Neuron (in vitro differentiated cells): ENCODE results near the gene RNF13.
A peak's percentile ranks its signal among the peaks of the same experiment; 100 is the strongest.
"Not testable (repeated sequence)": the region's sequence is repeated elsewhere in the genome, so short reads cannot be mapped to it uniquely, and the experiment has no call there.

Experiments
- H2AFZ ChIP-seq: one replicate; pipeline ENCODE4 v1.6.1; 2013; ENCODE audit warnings: low read depth, mild to moderate bottlenecking, inconsistent platforms, low read length, moderate library complexity
- H3K27me3 ChIP-seq: one replicate; pipeline ENCODE4 v1.6.1; 2013; ENCODE audit warnings: low read length; ENCODE audit not compliant: insufficient read depth
- H3K36me3 ChIP-seq: one replicate; pipeline ENCODE4 v1.6.1; 2013; ENCODE audit warnings: low read length; ENCODE audit not compliant: insufficient read depth
- H3K4me1 ChIP-seq: one replicate; pipeline ENCODE4 v1.6.1; 2013; ENCODE audit warnings: low read length; ENCODE audit not compliant: insufficient read depth
- H3K4me3 ChIP-seq: 2 replicates; pipeline ENCODE4 v1.5.1; 2013; ENCODE audit warnings: mild to moderate bottlenecking, low read length, moderate library complexity
- H3K9me3 ChIP-seq: one replicate; pipeline ENCODE4 v1.6.1; 2013; ENCODE audit warnings: low read length

Gene RNF13

DNA sequence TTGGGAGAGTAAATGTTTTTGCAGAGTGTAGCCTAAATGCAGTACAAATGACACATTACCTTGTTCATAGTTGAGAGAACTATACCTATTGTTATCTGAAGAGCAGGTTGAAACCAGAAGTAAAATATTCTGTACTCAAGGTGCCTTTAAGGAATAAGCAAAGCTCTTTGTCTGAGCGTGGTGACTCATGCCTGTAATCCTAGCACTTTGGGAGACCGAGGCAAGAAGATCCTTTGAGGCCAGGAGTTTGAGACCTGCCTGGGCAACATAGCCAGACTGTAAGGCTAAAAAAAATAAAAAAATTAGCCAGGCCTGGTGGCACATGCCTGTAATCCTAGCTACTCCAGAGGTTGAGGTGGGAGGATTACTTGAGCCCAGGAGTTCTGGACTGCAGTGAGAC is 2.2 kb upstream of the RNF13 start:
- Histone ChIP-seq H3K27me3 (no peaks in the 10 kb centered on the region), H2AFZ (no peak overlapping the region), H3K4me1 (peaks cover 13% of the 10 kb centered on the region), H3K36me3 (no peaks in the 10 kb centered on the region), H3K4me3 (no peak overlapping the region), H3K9me3 (no peaks in the 10 kb centered on the region)

DNA sequence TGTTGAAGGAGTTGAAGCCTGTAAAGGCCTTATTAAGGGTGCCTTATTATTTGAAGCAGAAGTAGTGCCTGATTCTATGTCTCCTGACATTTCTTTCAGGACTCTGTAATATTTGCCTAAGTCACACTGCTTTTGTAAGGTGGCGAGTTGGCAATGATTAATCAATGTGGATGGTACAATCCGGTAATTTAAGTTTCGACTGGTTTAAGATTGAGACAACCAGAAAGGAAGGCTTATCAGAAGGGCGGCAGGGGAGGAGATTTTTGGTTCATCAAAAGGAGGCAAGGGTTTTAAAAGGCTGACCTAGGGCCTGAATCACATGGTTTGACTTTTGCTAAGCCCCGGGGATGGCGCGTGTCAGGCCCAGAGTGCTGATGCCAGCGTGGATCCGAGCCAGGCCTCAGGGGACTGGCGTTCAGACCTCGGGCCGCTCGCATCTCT is 830 bp upstream of the RNF13 start:
- no peaks in the 10 kb centered on the region for H3K36me3 ChIP-seq
- no peaks in the 10 kb centered on the region for H3K27me3 ChIP-seq
- peak overlapping the region; percentile 86 for H2AFZ ChIP-seq
- peaks cover 13% of the 10 kb centered on the region for H3K4me1 ChIP-seq
- H3K4me3 ChIP-seq, result peak overlapping the region; percentile 67
- no peaks in the 10 kb centered on the region for H3K9me3 ChIP-seq

DNA sequence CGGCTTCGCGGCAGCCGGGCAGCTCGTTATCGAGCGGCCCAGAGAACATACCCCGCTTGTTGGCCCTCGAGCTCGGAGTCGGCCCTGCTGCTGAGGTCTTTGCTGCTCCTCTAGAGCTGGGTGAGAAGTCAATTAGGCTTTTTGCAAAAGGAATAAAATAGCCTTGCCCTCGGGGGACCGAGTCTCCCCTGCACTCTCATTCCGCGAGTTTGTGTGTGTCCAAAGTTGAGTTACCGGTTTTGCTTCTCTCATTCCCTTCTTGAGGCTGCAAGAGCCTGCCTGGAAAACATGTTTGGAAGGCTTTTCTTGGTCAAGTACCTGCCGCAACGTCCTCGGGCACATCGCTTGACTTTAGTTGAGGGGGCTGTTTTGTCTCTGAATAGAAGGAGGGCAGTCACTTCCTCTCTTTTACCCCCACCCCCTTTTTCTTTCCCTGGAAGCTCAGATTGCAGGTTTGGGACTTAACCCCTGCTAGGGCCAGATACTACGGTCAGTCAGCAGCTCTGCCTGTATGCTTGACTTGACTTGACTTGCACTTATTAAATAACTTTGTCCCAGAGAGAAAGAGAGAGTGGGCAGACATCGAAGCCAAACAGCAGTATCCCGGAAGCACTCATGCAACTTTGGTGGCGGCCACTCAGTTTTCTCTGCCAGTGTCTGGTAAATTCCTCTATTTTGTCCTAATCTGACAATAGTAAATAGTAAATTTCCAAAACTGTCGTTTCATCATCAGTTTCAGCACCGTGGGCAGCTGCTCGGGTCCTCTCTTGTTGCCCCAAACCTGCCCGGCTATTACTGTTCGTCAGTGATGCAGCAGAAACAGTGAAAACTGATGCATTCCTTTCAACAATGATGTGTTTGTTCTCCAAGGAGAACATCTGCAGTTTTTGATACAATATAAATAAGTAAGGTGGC is 609 bp downstream of the RNF13 start:
- Histone ChIP-seq H3K27me3 (no peaks in the 10 kb centered on the region), H2AFZ (peak overlapping the region; percentile 86), H3K4me1 (peaks cover 12% of the 10 kb centered on the region), H3K4me3 (peak overlapping the region; percentile 67), H3K36me3 (no peaks in the 10 kb centered on the region), H3K9me3 (no peaks in the 10 kb centered on the region)

DNA sequence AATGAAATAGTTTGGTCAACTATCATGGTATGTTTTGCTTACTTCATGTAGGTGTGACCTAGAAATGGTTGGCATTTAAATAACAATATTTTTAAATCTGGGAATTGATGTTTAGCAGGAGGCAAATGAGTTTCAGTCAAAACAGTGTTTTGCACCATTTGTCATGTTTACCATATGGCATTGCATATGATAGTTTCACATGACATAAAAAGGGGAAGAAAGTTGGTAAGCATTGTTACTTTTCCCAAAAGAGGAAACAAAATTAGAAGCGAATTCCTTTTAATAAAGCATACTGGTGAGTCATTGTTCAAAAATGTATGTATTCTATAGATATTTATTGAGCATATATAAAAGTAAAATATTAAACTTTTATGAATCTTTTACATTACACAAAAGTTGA is 2.3 kb downstream of the RNF13 start:
- Histone ChIP-seq H2AFZ (no peak overlapping the region), H3K4me1 (peaks cover 12% of the 10 kb centered on the region), H3K4me3 (peak overlapping the region; percentile 67)

DNA sequence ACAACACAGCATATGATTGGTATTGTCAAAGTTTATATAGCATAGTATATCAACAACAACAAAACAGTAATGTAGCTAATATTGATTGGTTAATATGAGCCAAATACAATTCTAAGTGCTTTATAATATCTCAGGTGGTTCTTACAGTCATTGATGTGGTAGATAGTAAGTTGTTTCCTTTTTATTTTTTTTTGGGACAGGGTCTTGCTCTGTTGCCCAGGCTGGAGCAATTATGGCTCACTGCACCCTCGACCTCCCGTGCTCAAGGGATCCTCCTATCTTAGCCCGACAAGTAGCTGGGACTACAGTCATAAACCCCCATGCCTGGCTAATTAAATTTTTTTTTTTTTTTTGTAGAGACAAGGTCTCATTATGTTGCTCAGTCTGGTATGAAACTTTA is 2.7 kb downstream of the RNF13 start:
- no peaks in the 10 kb centered on the region for H3K36me3 ChIP-seq

More for the DNA sequence above, 2.3 kb downstream of the RNF13 start:
- Histone ChIP-seq H3K36me3 (no peaks in the 10 kb centered on the region), H3K27me3 (no peaks in the 10 kb centered on the region), H3K9me3 (no peaks in the 10 kb centered on the region)

DNA sequence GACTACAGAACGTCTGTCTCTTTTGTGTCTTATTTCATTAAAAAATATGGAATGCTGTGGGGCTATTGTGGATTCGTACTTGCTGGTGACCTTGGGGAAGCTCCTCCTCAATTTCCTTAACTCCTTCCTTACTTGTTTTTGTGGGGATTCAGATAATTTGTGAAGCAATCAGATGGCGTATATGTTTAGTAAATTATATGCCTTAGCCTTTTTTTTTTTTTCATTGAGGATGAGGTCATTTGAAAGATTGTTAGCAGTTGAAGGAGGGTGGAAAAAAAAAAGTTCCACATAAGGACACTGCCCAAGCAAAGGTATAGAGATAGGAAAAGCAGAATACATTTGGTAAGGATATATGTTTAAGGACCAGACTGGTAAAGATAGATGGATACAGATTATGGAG is 3.3 kb downstream of the RNF13 start:
- no peaks in the 10 kb centered on the region for H3K27me3 ChIP-seq
- no peaks in the 10 kb centered on the region for H3K9me3 ChIP-seq
- H3K4me3 ChIP-seq, result no peak overlapping the region
- no peak overlapping the region for H2AFZ ChIP-seq
- peaks cover 12% of the 10 kb centered on the region for H3K4me1 ChIP-seq
- H3K36me3 ChIP-seq, result no peaks in the 10 kb centered on the region

More for the DNA sequence above, 2.7 kb downstream of the RNF13 start:
- Histone ChIP-seq H3K9me3 (no peaks in the 10 kb centered on the region), H3K4me3 (no peak overlapping the region), H3K4me1 (peaks cover 12% of the 10 kb centered on the region), H3K27me3 (no peaks in the 10 kb centered on the region), H2AFZ (no peak overlapping the region)

DNA sequence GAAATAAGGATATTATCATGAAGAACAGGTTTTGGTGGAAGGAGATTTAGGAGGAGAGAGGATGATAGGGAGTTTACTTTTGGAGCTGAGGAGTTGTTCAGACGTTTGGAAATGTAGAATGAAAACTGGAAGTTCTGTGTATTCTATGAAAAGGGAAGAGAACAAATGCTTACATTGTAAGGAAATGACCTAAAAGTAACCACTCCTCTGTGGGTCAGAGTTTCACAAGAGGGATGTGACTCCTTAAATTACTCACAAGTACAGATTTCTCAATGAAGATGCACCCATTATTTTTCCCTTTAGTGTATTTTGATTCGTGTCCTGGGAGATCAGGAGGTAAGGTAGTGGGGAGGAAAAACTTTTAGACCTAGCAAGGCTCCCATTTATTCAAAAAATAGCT is 4.0 kb downstream of the RNF13 start:
- Histone ChIP-seq H3K27me3 (no peaks in the 10 kb centered on the region), H3K36me3 (no peaks in the 10 kb centered on the region), H2AFZ (no peak overlapping the region), H3K4me1 (peaks cover 12% of the 10 kb centered on the region), H3K9me3 (no peaks in the 10 kb centered on the region), H3K4me3 (no peak overlapping the region)

DNA sequence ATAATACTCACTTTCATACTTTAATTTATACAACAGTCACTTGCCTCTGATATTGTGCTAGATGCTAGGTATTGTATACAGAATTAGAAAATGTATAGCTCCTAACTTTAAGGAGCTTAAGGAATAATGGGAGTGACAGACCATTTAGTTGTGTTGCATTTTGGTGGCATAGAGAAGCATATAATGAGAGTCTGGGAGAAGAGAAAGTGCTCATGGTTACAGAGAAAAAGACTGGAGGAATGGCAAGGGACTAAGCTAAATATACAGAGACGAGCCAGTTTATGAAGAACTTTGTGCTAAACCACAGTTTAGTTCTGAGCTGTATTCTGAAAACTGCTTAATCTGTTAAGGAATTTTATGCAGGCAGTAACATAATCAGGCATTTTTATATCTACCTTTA is 6.4 kb downstream of the RNF13 start:
- H3K9me3 ChIP-seq, result no peaks in the 10 kb centered on the region
- no peaks in the 10 kb centered on the region for H3K27me3 ChIP-seq
- no peak overlapping the region for H2AFZ ChIP-seq
- H3K4me3 ChIP-seq, result no peak overlapping the region
- H3K4me1 ChIP-seq, result peaks cover 10% of the 10 kb centered on the region
- no peaks in the 10 kb centered on the region for H3K36me3 ChIP-seq

DNA sequence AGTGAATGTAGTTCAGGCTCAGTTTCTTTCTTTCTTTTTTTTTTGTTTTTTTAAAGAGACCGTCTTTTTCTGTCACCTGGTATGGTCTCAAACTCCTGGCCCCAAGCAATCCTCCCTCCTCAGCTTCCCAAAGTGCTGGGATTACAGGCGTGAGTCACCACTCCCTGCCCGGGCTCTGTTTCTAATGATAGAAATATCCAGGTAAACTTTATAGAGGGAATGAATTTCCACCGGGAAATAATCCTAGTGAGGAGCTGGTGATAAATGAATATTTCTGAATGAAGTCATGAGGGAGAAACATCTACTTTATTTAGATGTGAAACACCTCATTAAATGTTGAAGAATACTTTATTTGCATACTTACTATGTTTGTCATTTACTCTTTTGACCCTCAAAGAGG is 7.2 kb downstream of the RNF13 start:
- H3K9me3 ChIP-seq, result no peaks in the 10 kb centered on the region
- H3K36me3 ChIP-seq, result no peaks in the 10 kb centered on the region
- no peak overlapping the region for H2AFZ ChIP-seq
- no peak overlapping the region for H3K4me3 ChIP-seq
- H3K27me3 ChIP-seq, result no peaks in the 10 kb centered on the region
- H3K4me1 ChIP-seq, result peaks cover 3% of the 10 kb centered on the region

DNA sequence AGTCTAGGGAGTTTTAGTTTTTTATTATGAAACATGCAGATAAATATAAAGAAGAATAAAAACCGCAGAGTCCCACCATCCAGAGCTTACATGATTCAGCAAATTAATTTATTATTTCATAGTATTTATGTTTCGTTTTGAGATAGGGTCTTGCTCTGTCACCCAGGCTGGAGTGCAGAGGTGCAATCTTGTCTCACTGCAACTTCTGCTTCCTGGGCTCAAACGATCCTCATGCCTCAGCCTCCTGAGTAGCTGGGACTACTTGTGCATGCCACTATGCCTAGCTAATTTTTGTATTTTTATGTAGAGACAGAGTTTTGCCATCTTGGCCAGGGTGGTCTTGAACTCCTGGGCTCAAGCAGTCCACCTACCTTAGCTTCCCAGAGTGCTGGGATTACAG is 13.6 kb downstream of the RNF13 start:
- H3K9me3 ChIP-seq, result peaks cover 5% of the 10 kb centered on the region
- no peak overlapping the region for H2AFZ ChIP-seq
- H3K4me3 ChIP-seq, result no peak overlapping the region
- H3K27me3 ChIP-seq, result no peaks in the 10 kb centered on the region
- no peaks in the 10 kb centered on the region for H3K36me3 ChIP-seq
- H3K4me1 ChIP-seq, result no peaks in the 10 kb centered on the region

DNA sequence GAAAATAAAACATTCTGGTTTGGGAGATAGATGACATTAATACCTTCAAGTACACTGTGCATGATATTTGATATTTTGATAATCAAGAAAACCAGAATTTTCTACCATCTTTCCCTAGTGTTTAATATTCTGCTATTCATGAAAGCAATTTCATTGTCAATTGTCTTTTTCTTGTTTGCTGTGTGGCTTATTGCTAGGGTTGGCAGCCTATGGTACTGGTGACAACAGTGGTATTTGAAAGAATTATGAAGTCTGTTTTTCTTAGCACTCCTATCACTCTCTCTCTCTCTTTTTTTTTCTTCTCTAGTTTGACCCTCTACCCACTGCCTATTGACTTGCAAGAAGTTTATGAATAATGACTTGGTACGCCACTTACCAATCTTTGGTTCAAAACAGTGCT is 15.4 kb downstream of the RNF13 start:
- no peaks in the 10 kb centered on the region for H3K4me1 ChIP-seq
- H3K36me3 ChIP-seq, result no peaks in the 10 kb centered on the region
- H3K9me3 ChIP-seq, result peaks cover 10% of the 10 kb centered on the region
- no peaks in the 10 kb centered on the region for H3K27me3 ChIP-seq
- no peak overlapping the region for H2AFZ ChIP-seq
- H3K4me3 ChIP-seq, result no peak overlapping the region

DNA sequence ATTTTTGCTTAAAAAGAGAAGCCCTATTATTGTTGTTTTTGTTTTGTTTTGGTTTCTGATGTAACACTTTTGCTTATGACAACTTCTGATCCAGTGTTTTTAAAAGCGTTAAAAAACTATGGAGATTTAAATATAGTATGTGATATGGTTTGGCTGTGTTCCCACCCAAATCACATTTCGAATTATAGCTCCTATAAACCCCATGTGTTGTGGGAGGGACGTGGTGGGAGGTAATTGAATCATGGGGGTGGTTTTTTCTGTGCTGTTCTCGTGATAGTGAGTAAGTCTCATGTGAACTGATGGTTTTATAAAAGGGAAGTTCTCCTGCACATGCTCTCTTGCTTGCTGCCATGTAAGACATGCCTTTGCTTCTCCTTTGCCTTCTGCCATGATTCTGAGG is 16.6 kb downstream of the RNF13 start:
- H3K4me1 ChIP-seq, H3K36me3 ChIP-seq, H3K4me3 ChIP-seq, H2AFZ ChIP-seq, H3K27me3 ChIP-seq: not testable (repeated sequence)
- peaks cover 13% of the 10 kb centered on the region for H3K9me3 ChIP-seq

DNA sequence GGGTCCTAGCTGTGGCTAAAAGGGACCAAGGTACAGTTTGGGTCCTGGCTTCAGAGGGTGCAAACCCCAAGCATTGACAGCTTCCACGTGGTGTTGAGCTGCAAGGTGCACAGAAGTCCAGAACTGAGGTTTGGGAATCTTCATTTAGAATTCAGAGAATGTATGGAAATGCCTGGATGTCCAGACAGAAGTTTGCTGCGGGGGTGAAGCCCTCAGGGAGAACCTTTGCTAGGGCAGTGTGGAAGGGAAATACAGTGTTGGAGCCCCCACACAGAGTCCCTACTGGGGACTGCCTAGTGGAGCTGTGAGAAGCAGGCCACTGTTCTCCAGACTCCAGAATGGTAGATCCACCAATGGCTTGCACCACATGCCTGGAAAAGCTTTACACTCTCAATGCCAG is 17.9 kb downstream of the RNF13 start:
- no peaks in the 10 kb centered on the region for H3K36me3 ChIP-seq
- no peak overlapping the region for H2AFZ ChIP-seq
- H3K4me1 ChIP-seq, result no peaks in the 10 kb centered on the region
- no peaks in the 10 kb centered on the region for H3K27me3 ChIP-seq
- H3K9me3 ChIP-seq, result peaks cover 13% of the 10 kb centered on the region
- no peak overlapping the region for H3K4me3 ChIP-seq

DNA sequence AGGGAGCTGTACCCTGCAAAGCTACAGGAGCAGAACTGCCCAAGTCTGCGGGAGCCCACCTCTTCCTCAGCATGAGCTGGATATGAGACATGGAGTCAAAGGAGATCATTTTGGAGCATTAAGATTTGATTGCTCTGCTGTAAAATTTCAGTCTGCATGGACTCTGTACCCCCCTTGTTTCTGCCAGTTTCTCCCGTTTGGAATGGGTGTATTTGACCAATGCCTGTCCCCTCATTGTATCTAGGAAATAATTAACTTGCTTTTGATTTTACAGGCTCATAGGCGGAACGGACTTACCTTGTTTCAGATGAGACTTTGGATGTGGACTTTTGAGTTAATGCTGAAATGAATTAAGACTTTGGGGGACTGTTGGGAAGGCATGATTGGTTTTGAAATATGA is 18.3 kb downstream of the RNF13 start:
- Histone ChIP-seq H3K4me3 (no peak overlapping the region), H2AFZ (no peak overlapping the region), H3K36me3 (no peaks in the 10 kb centered on the region), H3K4me1 (no peaks in the 10 kb centered on the region), H3K27me3 (no peaks in the 10 kb centered on the region), H3K9me3 (peaks cover 13% of the 10 kb centered on the region)
